Right cardiac atrium (tissue), 5 donors: ENCODE data around the gene DIP2C. TPM values are rescaled to one million over a fixed set of nuclear protein-coding genes. Genes with fewer than 3 reads are reported as not detected.
A peak's percentile ranks its signal among the peaks of the same experiment; 100 is the strongest.

Experiments used
- ATAC-seq, 2 donors: fragments of 200-7000 bp; cut with Tn5 transposase; one replicate each; pipeline versions ENCODE4 v1.8.0 to v1.9.1; 2020; ENCODE audit warnings: moderate library complexity in 2 of 2, mild to moderate bottlenecking in 1 of 2
- DNase-seq, 3 donors: peaks; one replicate each; pipeline ENCODE4 v3.0.0-alpha.2; 2020
- H3K27ac ChIP-seq: one replicate; pipeline ENCODE4 v1.5.1; 2013; ENCODE audit warnings: mild to moderate bottlenecking, low read length, control low read depth, moderate library complexity
- H3K27me3 ChIP-seq: one replicate; pipeline ENCODE4 v1.6.1; 2013; ENCODE audit not compliant: control insufficient read depth, insufficient read depth
- H3K4me1 ChIP-seq: one replicate; pipeline ENCODE4 v1.6.1; 2013; ENCODE audit warnings: low read length; ENCODE audit not compliant: control insufficient read depth, insufficient read depth
- H3K4me3 ChIP-seq: one replicate; pipeline ENCODE4 v1.5.1; 2013; ENCODE audit warnings: low read length, control low read depth
- H3K9me3 ChIP-seq: one replicate; pipeline ENCODE4 v1.6.1; 2013; ENCODE audit warnings: low read length; ENCODE audit not compliant: control insufficient read depth
- WGBS: extraction: QIAGEN DNeasy Blood & Tissue Kit; methylation state at CpG from one replicate; pipeline ENCODE4 v1.1.7; 2013; 5-methylcytosine and 5-hydroxymethylcytosine counted together
- intact Hi-C, 4 donors: fragments of 100-400 bp; cut with DNase I; formaldehyde crosslinking; loops; one replicate each; pipeline versions ENCODE4 v1.11.0 to v1.14.0; 2022 to 2023
- long read RNA-seq, 4 donors: library from polyadenylated mRNA; unstranded; transcript quantifications; one replicate each; pipeline ENCODE4 v2.0.0, GENCODE V29; 2020 to 2021
- polyA plus RNA-seq: library from polyadenylated mRNA; stranded (reverse); fragments of 200-250 nt; gene quantifications from one replicate; pipeline ENCODE4 v1.2.3, GENCODE V29; 2013
- total RNA-seq, 4 donors: library from RNA; stranded (reverse); fragmentation: NEBNext Ultra II Directional; extraction: Animal tissue kit (Norgen Biotek cat#: 25700); gene quantifications; one replicate each; pipeline ENCODE4 v1.2.1, GENCODE V29; 2021
- donor health status: healthy with polysubstance abuse.
- donor health status: DM: no; HTN: yes; CAD: no.
- donor health status: DM: no; HTN: no; CAD: no.
- donor health status: DM: no; HTN: yes; CAD: no; lungs with severe emphysema.
- donor health status: DM: yes; HTN: yes; CAD: no.

The DIP2C gene
- total RNA-seq, result 10 to 100 TPM; 23.7 to 31.5 (median 26.9) TPM
- 7.9 TPM for polyA plus RNA-seq
- long read RNA-seq, donor 1, full-length matches to known transcripts, result 1 of 49 reads
- long read RNA-seq, donor 1, partial matches to known transcripts, result 38 of 49 reads
- long read RNA-seq, donor 1, other reads (novel, unspliced or antisense), result 10 of 49 reads
- long read RNA-seq, donor 2, partial matches to known transcripts, result 3 of 8 reads
- long read RNA-seq, donor 2, other reads (novel, unspliced or antisense), result 5 of 8 reads
- long read RNA-seq, donor 3, full-length matches to known transcripts, result 4 of 64 reads
- long read RNA-seq, donor 3, partial matches to known transcripts, result 42 of 64 reads
- long read RNA-seq, donor 3, other reads (novel, unspliced or antisense), result 18 of 64 reads
- long read RNA-seq, donor 4, partial matches to known transcripts, result 3 of 5 reads
- long read RNA-seq, donor 4, other reads (novel, unspliced or antisense), result 2 of 5 reads

DNA sequence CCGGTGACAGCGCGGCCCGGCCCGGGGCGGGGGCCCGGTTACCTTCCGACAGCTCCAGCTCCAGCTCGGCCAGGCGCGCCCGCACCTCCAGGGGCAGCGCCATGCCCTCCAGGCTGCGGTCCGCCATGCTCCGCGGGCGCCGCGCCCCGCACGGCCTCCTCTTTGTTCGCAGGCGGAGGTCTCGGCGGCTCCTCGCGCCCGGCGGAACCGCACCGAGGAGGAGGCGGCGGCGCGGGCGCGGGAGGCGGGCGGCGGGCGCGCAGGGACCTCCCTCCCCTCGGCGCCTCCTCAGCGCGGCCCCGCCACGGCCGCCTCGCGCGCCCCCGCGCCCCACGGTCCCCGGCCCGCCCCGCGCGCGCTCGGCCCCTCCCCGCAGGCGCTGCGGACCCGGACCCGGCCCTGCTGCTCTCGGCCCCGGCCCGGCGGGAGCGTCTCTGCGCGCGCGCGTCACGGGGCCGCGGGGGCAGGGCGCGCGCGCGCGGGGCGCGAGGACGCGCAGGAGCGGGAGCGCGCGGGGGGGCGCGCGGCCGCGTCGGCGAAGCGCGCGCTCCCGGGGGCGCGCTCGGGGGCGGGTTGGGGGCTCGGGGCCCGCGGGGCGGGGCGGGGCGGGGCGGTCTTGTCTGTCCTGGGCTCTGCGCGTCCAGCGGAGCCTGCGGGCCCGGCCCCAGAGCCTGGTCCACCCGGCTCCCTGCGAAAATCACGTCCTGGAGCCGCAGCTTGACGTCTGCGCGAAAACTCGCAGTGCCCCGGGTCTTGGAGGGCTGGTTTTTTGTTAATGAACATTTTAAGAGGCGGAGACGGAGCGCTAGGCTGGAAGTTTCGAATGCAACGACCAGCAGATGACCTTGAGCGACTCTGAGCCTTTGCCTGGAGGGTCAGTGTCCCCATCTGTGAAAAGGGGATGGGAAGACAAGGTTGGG lies at the start of gene DIP2C:
Gene DIP2C, minus strand, starts transcription at position 217 of the 920 bp plus-strand sequence. Its CDS starts 90 bp downstream, at position 127.
- no peaks in the 10 kb centered on the region for H3K27me3 ChIP-seq
- ATAC-seq, result peak; percentile 83 to 89
- peak within 1 kb of the TSS; percentile 95 for H3K4me3 ChIP-seq
- no peaks in the 10 kb centered on the region for H3K9me3 ChIP-seq
- under 1% methylated on average over 133 of the region's 137 CpGs for WGBS
- peak; percentile 87 to 94 (median 93) for DNase-seq
- H3K4me1 ChIP-seq, result peaks cover 4% of the 10 kb centered on the region
- H3K27ac ChIP-seq, result peak within 1 kb of the TSS; percentile 79
- intact Hi-C loops, result loop anchor here in 2 of 4 donors (10.0 kb wide), 2 partner anchors 175 to 245 kb away; partner anchors contain the start of gene LARP4B (in 1 of the 2)

DNA sequence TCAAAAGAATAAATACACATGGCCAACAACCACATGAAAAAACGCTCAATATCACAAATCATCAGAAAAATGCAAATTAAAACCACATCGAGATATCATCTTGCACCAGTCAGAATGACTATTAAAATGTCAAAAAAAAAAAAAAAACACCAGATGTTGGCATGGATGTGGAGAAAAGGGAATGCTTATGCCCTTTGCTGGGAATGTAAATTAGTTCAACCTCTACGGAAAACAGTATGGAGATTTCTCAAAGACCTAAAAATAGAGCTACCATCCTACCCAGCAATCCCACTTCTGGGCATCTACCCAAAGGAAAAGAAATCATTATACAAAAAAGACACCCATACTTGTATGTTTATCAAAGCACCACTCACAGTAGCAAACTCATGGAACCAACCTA lies 45.0 kb upstream of the DIP2C start:
- Histone ChIP-seq H3K27me3 (no peaks in the 10 kb centered on the region), H3K9me3 (no peaks in the 10 kb centered on the region), H3K4me3 (no peak overlapping the region), H3K4me1 (no peaks in the 10 kb centered on the region), H3K27ac (no peak overlapping the region)
- DNase-seq, result no peak
- intact Hi-C loops, result no loop called here
- no peak for ATAC-seq
- WGBS, result 79% methylated on average over 3 of the region's 3 CpGs

GRCh38 chr10:733086-733485 lies 43.6 kb upstream of the DIP2C start:
- H3K9me3 ChIP-seq, result no peaks in the 10 kb centered on the region
- no peaks in the 10 kb centered on the region for H3K27me3 ChIP-seq
- intact Hi-C loops, result no loop called here
- DNase-seq (no peak), ATAC-seq (no peak)
- 75% methylated on average over 9 of the region's 9 CpGs for WGBS
- H3K4me3 ChIP-seq, result no peak overlapping the region
- H3K27ac ChIP-seq, result no peak overlapping the region
- H3K4me1 ChIP-seq, result no peaks in the 10 kb centered on the region

DNA sequence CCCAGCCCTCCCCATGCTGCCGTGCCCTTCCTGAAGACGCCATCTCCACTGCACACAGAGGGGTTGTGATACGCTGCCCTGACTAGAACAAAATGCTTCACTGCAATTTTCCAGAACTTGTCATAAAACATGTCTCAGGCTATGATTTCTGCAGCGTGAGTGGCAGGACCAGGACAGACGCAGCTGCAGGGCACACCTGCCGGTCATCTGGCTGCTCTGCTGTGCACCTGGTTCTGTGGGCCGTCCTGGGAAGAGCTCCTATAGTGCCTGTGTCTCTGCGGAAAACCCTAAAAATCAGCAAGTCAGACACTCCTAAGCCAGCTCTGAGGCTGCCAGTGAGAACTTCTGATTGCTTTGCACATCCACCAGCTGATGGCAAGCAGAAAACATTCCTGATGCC lies 39.7 kb upstream of the DIP2C start:
- intact Hi-C loops, result no loop called here
- Histone ChIP-seq H3K9me3 (no peaks in the 10 kb centered on the region), H3K27me3 (no peaks in the 10 kb centered on the region), H3K27ac (no peak overlapping the region), H3K4me1 (no peaks in the 10 kb centered on the region), H3K4me3 (no peak overlapping the region)
- WGBS, result 78% methylated on average over 8 of the region's 8 CpGs
- DNase-seq (no peak), ATAC-seq (no peak)

- H3K4me3 ChIP-seq, result no peak overlapping the region
- H3K9me3 ChIP-seq, result no peaks in the 10 kb centered on the region
- 84% methylated on average over 8 of the region's 8 CpGs for WGBS
- H3K4me1 ChIP-seq, result no peaks in the 10 kb centered on the region
- ATAC-seq (no peak), DNase-seq (no peak)
- no peak overlapping the region for H3K27ac ChIP-seq
- no peaks in the 10 kb centered on the region for H3K27me3 ChIP-seq
- intact Hi-C loops, result no loop called here
These were observed 39.1 kb upstream of the DIP2C start for GRCh38 chr10:728603-729002.

GRCh38 chr10:727162-727790 lies 37.8 kb upstream of the DIP2C start:
- no peak for ATAC-seq

DNA sequence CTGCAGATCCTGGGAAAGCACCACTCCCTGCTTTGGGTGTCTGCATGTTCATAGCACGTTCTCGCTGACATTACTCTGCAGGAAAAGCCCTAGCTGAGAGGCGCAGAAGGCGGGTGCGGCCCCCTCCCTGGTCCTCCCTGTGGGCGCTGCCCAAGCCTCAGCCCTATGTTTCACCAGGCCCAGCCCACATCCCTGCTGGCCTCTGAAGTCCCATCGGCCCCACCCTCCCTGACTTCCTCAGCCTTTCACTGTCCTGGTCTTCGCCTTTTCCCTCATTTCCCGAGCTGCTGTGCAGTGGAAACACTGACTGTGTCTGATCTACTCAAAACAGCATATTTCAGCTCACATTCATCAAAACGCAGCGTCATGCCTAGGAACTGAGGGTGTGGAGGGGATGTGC lies 36.3 kb upstream of the DIP2C start:
- ATAC-seq (peak in 1 of 2 donors; percentile 80), DNase-seq (no peak)
- intact Hi-C loops, result no loop called here
- Histone ChIP-seq H3K27me3 (no peaks in the 10 kb centered on the region), H3K4me3 (no peak overlapping the region), H3K27ac (no peak overlapping the region), H3K4me1 (no peaks in the 10 kb centered on the region), H3K9me3 (no peaks in the 10 kb centered on the region)
- 52% methylated on average over 11 of the region's 11 CpGs for WGBS

More at GRCh38 chr10:727162-727790, 37.8 kb upstream of the DIP2C start:
- Histone ChIP-seq H3K4me1 (no peaks in the 10 kb centered on the region), H3K27me3 (no peaks in the 10 kb centered on the region), H3K4me3 (no peak overlapping the region), H3K27ac (no peak overlapping the region), H3K9me3 (no peaks in the 10 kb centered on the region)
- intact Hi-C loops, result no loop called here
- WGBS, result 58% methylated on average over 15 of the region's 15 CpGs
- DNase-seq, result no peak

- 68% methylated on average over 12 of the region's 12 CpGs for WGBS
- no peaks in the 10 kb centered on the region for H3K9me3 ChIP-seq
- no peak overlapping the region for H3K4me3 ChIP-seq
- no peak for DNase-seq
- no peaks in the 10 kb centered on the region for H3K4me1 ChIP-seq
- no peak overlapping the region for H3K27ac ChIP-seq
- no peak for ATAC-seq
- no peaks in the 10 kb centered on the region for H3K27me3 ChIP-seq
- intact Hi-C loops, result no loop called here
These were observed 35.8 kb upstream of the DIP2C start for GRCh38 chr10:725302-725701.

DNA sequence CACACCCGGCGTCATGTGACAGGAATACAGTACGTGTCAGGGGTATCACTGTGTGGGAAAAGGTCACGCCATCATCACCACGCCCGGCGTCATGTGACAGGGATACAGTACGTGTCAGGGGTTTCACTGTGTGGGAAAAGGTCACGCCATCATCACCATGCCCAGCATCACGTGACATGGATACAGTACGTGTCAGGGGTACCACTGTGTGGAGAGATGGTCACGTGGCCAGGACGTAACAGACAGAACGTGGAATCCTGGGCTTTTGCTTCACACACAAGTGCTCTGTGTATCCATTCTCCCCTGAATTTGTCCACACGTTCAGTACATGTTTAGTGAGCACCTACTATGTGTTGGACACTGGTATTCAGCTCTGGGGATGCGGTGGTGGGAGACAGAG lies 34.5 kb upstream of the DIP2C start:
- 93% methylated on average over 16 of the region's 16 CpGs for WGBS
- intact Hi-C loops, result no loop called here
- Histone ChIP-seq H3K4me1 (no peaks in the 10 kb centered on the region), H3K4me3 (no peak overlapping the region), H3K27me3 (no peaks in the 10 kb centered on the region), H3K27ac (no peak overlapping the region), H3K9me3 (no peaks in the 10 kb centered on the region)
- no peak for ATAC-seq
- DNase-seq, result no peak

DNA sequence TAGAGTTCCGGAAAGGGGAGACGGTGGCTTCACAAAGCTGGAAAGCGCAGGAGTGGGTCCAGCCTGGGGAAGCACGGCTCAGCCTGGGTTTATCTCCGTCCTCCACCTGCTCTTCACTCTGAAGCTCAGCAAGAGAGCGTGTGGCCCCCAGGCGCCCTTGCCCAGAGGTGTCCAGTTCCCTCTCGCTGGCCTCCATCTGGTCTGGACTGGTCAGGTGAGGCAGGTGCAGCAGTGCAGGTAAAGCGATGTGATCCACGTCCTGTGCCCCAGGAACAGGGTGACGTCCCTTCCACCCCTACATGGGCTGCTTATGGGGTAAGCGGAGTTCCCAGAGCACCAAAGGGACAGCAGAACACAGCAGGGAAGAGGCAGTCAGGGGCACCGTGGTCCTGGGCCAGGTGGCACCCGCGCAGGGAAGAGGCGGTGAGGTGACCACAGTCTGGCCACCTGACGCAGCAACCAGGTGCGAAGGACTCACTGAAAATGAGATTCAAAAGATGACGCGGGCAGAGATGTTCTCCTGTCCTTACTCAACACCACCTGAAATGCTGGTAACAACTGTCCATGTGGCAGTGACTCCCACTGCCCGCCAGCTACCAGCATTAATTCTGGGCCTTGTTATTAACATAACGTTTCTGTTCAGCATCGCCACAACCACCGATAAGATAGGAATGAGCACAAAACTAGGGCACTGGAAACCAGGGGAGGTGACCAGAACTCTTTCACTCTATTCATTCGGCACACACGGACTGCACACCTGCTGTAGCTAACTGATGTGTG lies 33.0 kb upstream of the DIP2C start:
- no peaks in the 10 kb centered on the region for H3K9me3 ChIP-seq
- H3K27me3 ChIP-seq, result no peaks in the 10 kb centered on the region
- H3K27ac ChIP-seq, result no peak overlapping the region
- no peak for ATAC-seq
- H3K4me3 ChIP-seq, result no peak overlapping the region
- no peaks in the 10 kb centered on the region for H3K4me1 ChIP-seq
- intact Hi-C loops, result no loop called here
- DNase-seq, result no peak
- 92% methylated on average over 26 of the region's 26 CpGs for WGBS
